Pulmonary artery endothelial cell (primary cell): ENCODE results near the gene GSPT1. TPM values are rescaled to one million over a fixed set of nuclear protein-coding genes. Genes with fewer than 3 reads are reported as not detected.
A peak's percentile ranks its signal among the peaks of the same experiment; 100 is the strongest.
"Not testable (repeated sequence)": the region's sequence is repeated elsewhere in the genome, so short reads cannot be mapped to it uniquely, and the experiment has no call there.

Source experiments
- DNase-seq: peaks from one replicate; pipeline ENCODE4 v3.0.0-alpha.2; 2011; ENCODE audit warnings: low read depth, low spot score
- total RNA-seq: library from RNA; depleted of rRNA; stranded (reverse); fragments of >200 nt; gene quantifications from 2 replicates; pipeline ENCODE4 v1.2.3, GENCODE V29; 2014

Gene GSPT1
- total RNA-seq = 63.0 and 89.4 TPM in 2 replicates

GRCh38 chr16:11915644-11916523 is at the start of gene GSPT1:
GSPT1 (minus strand) TSS chr16:11915956; CDS start chr16:11915720, 236 bp downstream.
- peak; percentile 94 for DNase-seq

GRCh38 chr16:11964761-11965551 is 49.2 kb upstream of the GSPT1 start, which contains the start of gene TNFRSF17:
TNFRSF17 (plus strand) TSS chr16:11965210; CDS start chr16:11965325, 115 bp downstream.
- no peak for DNase-seq

- no peak for DNase-seq
These were observed 48.0 kb upstream of the GSPT1 start for GRCh38 chr16:11963706-11964105.

GRCh38 chr16:11962978-11963377 is 47.2 kb upstream of the GSPT1 start:
- DNase-seq = not testable (repeated sequence)

- not testable (repeated sequence) for DNase-seq
These were observed 46.7 kb upstream of the GSPT1 start for GRCh38 chr16:11962457-11962856.

GRCh38 chr16:11957591-11958395 is 42.0 kb upstream of the GSPT1 start:
- DNase-seq = no peak

- DNase-seq = no peak
These were observed 40.8 kb upstream of the GSPT1 start for GRCh38 chr16:11956558-11956957.

GRCh38 chr16:11955713-11956123 is 40.0 kb upstream of the GSPT1 start:
- no peak for DNase-seq

GRCh38 chr16:11953576-11953975 is 37.8 kb upstream of the GSPT1 start:
- DNase-seq = not testable (repeated sequence)

GRCh38 chr16:11950388-11950787 is 34.6 kb upstream of the GSPT1 start:
- DNase-seq = no peak

GRCh38 chr16:11949527-11949926 is 33.8 kb upstream of the GSPT1 start:
- DNase-seq = no peak

GRCh38 chr16:11948819-11949218 is 33.1 kb upstream of the GSPT1 start:
- DNase-seq = no peak

- no peak for DNase-seq
These were observed 30.7 kb upstream of the GSPT1 start for GRCh38 chr16:11946433-11946832.

GRCh38 chr16:11941945-11942344 is 26.2 kb upstream of the GSPT1 start, which contains the start of gene NPIPB2:
NPIPB2 (minus strand) TSS chr16:11942045; CDS start chr16:11942045, 0 bp downstream.
- not testable (repeated sequence) for DNase-seq

GRCh38 chr16:11927350-11927749 is 11.6 kb upstream of the GSPT1 start:
- not testable (repeated sequence) for DNase-seq

- DNase-seq = not testable (repeated sequence)
These were observed 8.3 kb upstream of the GSPT1 start for GRCh38 chr16:11924046-11924445.

- DNase-seq = no peak
These were observed 949 bp upstream of the GSPT1 start for GRCh38 chr16:11916524-11917285.

- no peak for DNase-seq
These were observed 577 bp downstream of the GSPT1 start for GRCh38 chr16:11915114-11915643.

GRCh38 chr16:11914210-11915113 is 1.3 kb downstream of the GSPT1 start:
- DNase-seq = no peak
